Esophagus squamous epithelium (tissue), 5 donors: ENCODE measurements around the gene ULK2. TPM values are rescaled to one million over a fixed set of nuclear protein-coding genes. Genes with fewer than 3 reads are reported as not detected.

Experiments
- DNase-seq: peaks from one replicate; lab custom pipeline; 2025; lab: John Stamatoyannopoulos, UW
- H3K27ac ChIP-seq, 4 donors: fragments of 200-600 bp; sonication (generic); one replicate each; pipeline ENCODE4 v1.5.1; 2016 to 2019; ENCODE audit warnings: mild to moderate bottlenecking in 1 of 4
- H3K27me3 ChIP-seq, 4 donors: fragments of 200-600 bp; sonication (generic); 1 replicate in 3 of 4; 2 replicates in 1 of 4; pipeline versions ENCODE4 v1.5.1 to v1.6.0; 2017 to 2021; ENCODE audit warnings: antibody characterized with exemption in 1 of 4
- H3K36me3 ChIP-seq, 3 donors: fragments of 200-600 bp; sonication (generic); one replicate each; pipeline ENCODE4 v1.5.1; 2016 to 2019
- H3K4me1 ChIP-seq, 3 donors: fragments of 200-600 bp; sonication (generic); one replicate each; pipeline ENCODE4 v1.5.1; 2017 to 2019
- H3K4me3 ChIP-seq, 4 donors: fragments of 200-600 bp; sonication (generic); 1 replicate in 3 of 4; 2 replicates in 1 of 4; pipeline ENCODE4 v1.5.1; 2016 to 2019; ENCODE audit warnings: mild to moderate bottlenecking in 2 of 4, moderate library complexity in 1 of 4
- H3K9me3 ChIP-seq, 3 donors: fragments of 200-600 bp; sonication (generic); one replicate each; pipeline ENCODE4 v1.5.1; 2016 to 2019
- CTCF ChIP-seq, 6 experiments: fragments of 450-650 bp in 4 of 6; fragments of 200-600 bp in 2 of 6; sonication (generic) in 2 of 6; IDR thresholded peaks; one replicate each; pipeline ENCODE4 v1.5.1; 2016 to 2019; ENCODE audit warnings: antibody characterized with exemption in 6 of 6, mild to moderate bottlenecking in 4 of 6, moderate library complexity in 4 of 6
- POLR2A ChIP-seq, 4 donors: fragments of 450-650 bp; IDR thresholded peaks; one replicate each; pipeline ENCODE4 v1.6.1; 2017; ENCODE audit warnings: antibody characterized with exemption in 4 of 4, mild to moderate bottlenecking in 4 of 4, moderate library complexity in 3 of 4
- WGBS, 2 donors: methylation state at CpG; one replicate each; pipeline ENCODE4 v1.1.5; 2018; 5-methylcytosine and 5-hydroxymethylcytosine counted together
- intact Hi-C: fragments of 100-400 bp; cut with DNase I; formaldehyde crosslinking; loops from one replicate; pipeline ENCODE4 v1.15.0; 2022
- total RNA-seq, 4 donors: library from RNA; depleted of rRNA; stranded (reverse); fragments of >200 nt; gene quantifications; one replicate each; pipeline ENCODE4 v1.1.0, GENCODE V29; 2016
- donor health status: DM: yes; HTN: yes; CAD: no.

ULK2 gene
- total RNA-seq, 4 donors from 2014 or later = 6.0 to 17.4 (median 8.2) TPM

- intact Hi-C loops = no loop called here
- Histone ChIP-seq H3K4me3 (no peak overlapping the region), H3K27ac (peak overlapping the region in 2 of 4 donors; percentile 4 to 5), H3K27me3 (no peaks in the 10 kb centered on the region), H3K9me3 (no peaks in the 10 kb centered on the region), H3K4me1 (peaks cover 31 to 51% (median 38%) of the 10 kb centered on the region in 3 donors), H3K36me3 (no peaks in the 10 kb centered on the region)
- TF ChIP-seq POLR2A (IDR thresholded peaks at IDR 0.05) = no peak
- no peak for TF ChIP-seq CTCF (IDR thresholded peaks at IDR 0.05)
- no peak for DNase-seq
- WGBS, 2 donors = 57 to 72% methylated on average over 3 to 4 of the region's 4 CpGs
Measured at GRCh38 chr17:19730843-19731242, 136.9 kb downstream of the ULK2 start.

GRCh38 chr17:19729900-19730299 is 137.8 kb downstream of the ULK2 start:
- WGBS, 2 donors = 84 to 100% methylated on average over 4 to 6 of the region's 6 CpGs
- no peak for TF ChIP-seq POLR2A (IDR thresholded peaks at IDR 0.05)
- TF ChIP-seq CTCF (IDR thresholded peaks at IDR 0.05) = no peak
- no peaks in the 10 kb centered on the region for H3K36me3 ChIP-seq
- intact Hi-C loops = no loop called here
- H3K27ac ChIP-seq = peak overlapping the region in 2 of 4 donors; percentile 7 to 87
- H3K9me3 ChIP-seq = no peaks in the 10 kb centered on the region
- peaks cover 34 to 61% (median 47%) of the 10 kb centered on the region in 3 donors for H3K4me1 ChIP-seq
- no peaks in the 10 kb centered on the region for H3K27me3 ChIP-seq
- H3K4me3 ChIP-seq = no peak overlapping the region
- DNase-seq = no peak

GRCh38 chr17:19728084-19728495 is 139.6 kb downstream of the ULK2 start:
- DNase-seq = no peak
- Histone ChIP-seq H3K27ac (peak overlapping the region; percentile 87 to 97 (median 88)), H3K9me3 (no peaks in the 10 kb centered on the region), H3K36me3 (no peaks in the 10 kb centered on the region), H3K4me1 (peaks cover 42 to 79% (median 59%) of the 10 kb centered on the region in 3 donors), H3K27me3 (no peaks in the 10 kb centered on the region), H3K4me3 (no peak overlapping the region)
- intact Hi-C loops = no loop called here
- WGBS, 2 donors = 4% methylated on average over 3 to 7 of the region's 7 CpGs
- TF ChIP-seq CTCF (IDR thresholded peaks at IDR 0.05) (no peak), POLR2A (IDR thresholded peaks at IDR 0.05) (no peak)

GRCh38 chr17:19727501-19728078 is 140.1 kb downstream of the ULK2 start:
- TF ChIP-seq CTCF (IDR thresholded peaks at IDR 0.05) = no peak
- no peak for TF ChIP-seq POLR2A (IDR thresholded peaks at IDR 0.05)
- no peaks in the 10 kb centered on the region for H3K36me3 ChIP-seq
- H3K4me3 ChIP-seq = no peak overlapping the region
- intact Hi-C loops = no loop called here
- WGBS, 2 donors = 24% methylated on average over 4 of the region's 4 CpGs; no CpG with 5 or more reads in 1 of the 2 donors
- no peak for DNase-seq
- H3K27me3 ChIP-seq = no peaks in the 10 kb centered on the region
- H3K27ac ChIP-seq = peak overlapping the region; percentile 87 to 97 (median 88)
- H3K4me1 ChIP-seq = peaks cover 42 to 84% (median 59%) of the 10 kb centered on the region in 3 donors
- H3K9me3 ChIP-seq = no peaks in the 10 kb centered on the region

GRCh38 chr17:19726631-19727376 is 140.9 kb downstream of the ULK2 start:
- Histone ChIP-seq H3K4me3 (no peak overlapping the region), H3K27me3 (no peaks in the 10 kb centered on the region), H3K36me3 (no peaks in the 10 kb centered on the region), H3K27ac (peak overlapping the region; percentile 87 to 97 (median 88)), H3K4me1 (peaks cover 42 to 85% (median 59%) of the 10 kb centered on the region in 3 donors), H3K9me3 (no peaks in the 10 kb centered on the region)
- intact Hi-C loops = no loop called here
- TF ChIP-seq CTCF (IDR thresholded peaks at IDR 0.05) (no peak), POLR2A (IDR thresholded peaks at IDR 0.05) (no peak)
- 43 to 59% methylated on average over 7 of the region's 7 CpGs for WGBS, 2 donors
- no peak for DNase-seq
